GM23338 (cell line): Measurements from ENCODE around the gene FRK. TPM values are rescaled to one million over a fixed set of nuclear protein-coding genes. Genes with fewer than 3 reads are reported as not detected.

ENCODE experiments used
- ATAC-seq: fragments of 200-7000 bp; cut with Tn5 transposase; 3 replicates; pipeline ENCODE4 v1.9.1; 2020
- DNase-seq: peaks from one replicate; pipeline ENCODE4 v3.0.0-alpha.2; 2015; ENCODE audit warnings: low spot score
- H2AFZ ChIP-seq: fragments of 200-600 bp; sonication (generic); 2 replicates; pipeline ENCODE4 v1.8.0; 2016; ENCODE audit warnings: antibody characterized with exemption, mild to moderate bottlenecking, moderate library complexity
- H3F3A ChIP-seq: fragments of 200-600 bp; sonication (generic); replicated peaks from 2 replicates; pipeline ENCODE4 v1.8.0; 2017; ENCODE audit warnings: antibody characterized with exemption, mixed run types, low read depth
- H3K27ac ChIP-seq: fragments of 200-600 bp; sonication (generic); 2 replicates; pipeline ENCODE4 v1.6.1; 2016; ENCODE audit warnings: low read depth
- H3K27me3 ChIP-seq: fragments of 200-600 bp; sonication (generic); 2 replicates; pipeline ENCODE4 v1.8.0; 2016; ENCODE audit warnings: mild to moderate bottlenecking, mixed run types, moderate library complexity; ENCODE audit not compliant: insufficient read depth
- H3K36me3 ChIP-seq: fragments of 200-600 bp; sonication (generic); 2 replicates; pipeline ENCODE4 v1.8.0; 2016; ENCODE audit warnings: mild to moderate bottlenecking; ENCODE audit not compliant: insufficient read depth
- H3K4me1 ChIP-seq: fragments of 200-600 bp; sonication (generic); 2 replicates; pipeline ENCODE4 v1.8.0; 2016; ENCODE audit warnings: mild to moderate bottlenecking, moderate library complexity; ENCODE audit not compliant: insufficient read depth
- H3K4me2 ChIP-seq: fragments of 200-600 bp; sonication (generic); 2 replicates; pipeline ENCODE4 v1.7.1; 2017; ENCODE audit warnings: mixed run types
- H3K4me3 ChIP-seq: fragments of 200-600 bp; sonication (generic); 2 replicates; pipeline ENCODE4 v1.6.1; 2016; ENCODE audit warnings: mixed run types
- H3K79me2 ChIP-seq: fragments of 200-600 bp; sonication (generic); replicated peaks from 2 replicates; pipeline ENCODE4 v1.8.0; 2017; ENCODE audit warnings: mild to moderate bottlenecking; ENCODE audit not compliant: insufficient read depth
- H3K9me2 ChIP-seq: fragments of 200-600 bp; sonication (generic); 2 replicates; pipeline ENCODE4 v1.8.0; 2017; ENCODE audit not compliant: insufficient read depth
- H4K20me1 ChIP-seq: fragments of 200-600 bp; sonication (generic); replicated peaks from 2 replicates; pipeline ENCODE4 v1.8.0; 2017; ENCODE audit warnings: mild to moderate bottlenecking; ENCODE audit not compliant: insufficient read depth
- H3K27ac Mint-ChIP-seq: 2 replicates; pipeline ENCODE4 v1.8.0; 2020; ENCODE audit warnings: inconsistent platforms, mild to moderate bottlenecking, moderate library complexity, mixed read lengths
- H3K27me3 Mint-ChIP-seq: 3 replicates; pipeline ENCODE4 v1.8.0; 2022; ENCODE audit warnings: low read depth, mild to moderate bottlenecking, moderate library complexity, mixed read lengths, inconsistent platforms; ENCODE audit not compliant: insufficient read depth, poor library complexity
- H3K36me3 Mint-ChIP-seq: 3 replicates; pipeline ENCODE4 v1.8.0; 2021; ENCODE audit warnings: low read depth, mild to moderate bottlenecking, inconsistent platforms, moderate library complexity, mixed read lengths
- H3K4me1 Mint-ChIP-seq: 3 replicates; pipeline ENCODE4 v1.8.0; 2020; ENCODE audit warnings: mild to moderate bottlenecking, inconsistent platforms, mixed read lengths
- H3K4me3 Mint-ChIP-seq: 3 replicates; pipeline ENCODE4 v1.8.0; 2021; ENCODE audit warnings: moderate library complexity, mild to moderate bottlenecking, inconsistent platforms, mixed read lengths
- H3K9me3 Mint-ChIP-seq: 3 replicates; pipeline ENCODE4 v1.8.0; 2020; ENCODE audit warnings: moderate library complexity, mild to moderate bottlenecking, inconsistent platforms, mixed read lengths
- CREB1 ChIP-seq: fragments of 250-450 bp; sonication (Bioruptor Pico); IDR thresholded peaks from 2 replicates; pipeline ENCODE4 v1.5.0; 2020; ENCODE audit warnings: low read depth, mild to moderate bottlenecking, moderate library complexity
- EZH2 ChIP-seq: fragments of 200-600 bp; sonication (generic); IDR thresholded peaks from one replicate; pipeline ENCODE4 v1.8.0; 2017; ENCODE audit warnings: antibody characterized with exemption, mild to moderate bottlenecking, low read depth; ENCODE audit not compliant: unreplicated experiment
- EZH2phosphoT487 ChIP-seq: fragments of 200-600 bp; sonication (generic); IDR thresholded peaks from one replicate; pipeline ENCODE4 v1.8.1; 2018; ENCODE audit warnings: antibody characterized with exemption; ENCODE audit not compliant: unreplicated experiment
- JUNB ChIP-seq: IDR thresholded peaks from one replicate; pipeline ENCODE4 v1.6.1; 2016; ENCODE audit warnings: antibody characterized with exemption; ENCODE audit not compliant: unreplicated experiment
- NANOG ChIP-seq: IDR thresholded peaks from 2 replicates; pipeline ENCODE4 v1.6.1; 2016; ENCODE audit warnings: antibody characterized with exemption, borderline replicate concordance
- POLR2AphosphoS5 ChIP-seq: IDR thresholded peaks from 2 replicates; pipeline ENCODE4 v1.6.1; 2016; ENCODE audit warnings: antibody characterized with exemption, low read depth
- STAT1 ChIP-seq: IDR thresholded peaks from one replicate; pipeline ENCODE4 v1.6.1; 2016; ENCODE audit warnings: antibody characterized with exemption; ENCODE audit not compliant: unreplicated experiment
- ZNF114 ChIP-seq: fragments of 250-450 bp; sonication (Bioruptor Pico); IDR thresholded peaks from 2 replicates; pipeline ENCODE4 v1.5.0; 2020; ENCODE audit warnings: mild to moderate bottlenecking, moderate library complexity
- polyA plus RNA-seq: library from polyadenylated mRNA; unstranded; fragments of >200 nt; fragmentation: Nextera tagmentation; extraction: Ambion mirVana; gene quantifications from 2 replicates; pipeline ENCODE4 v1.2.1, GENCODE V29; 2016
- total RNA-seq: library from RNA; depleted of rRNA; stranded (reverse); fragments of >200 nt; shearing (Covaris generic); gene quantifications from 2 replicates; pipeline ENCODE4 v1.2.3, GENCODE V29; 2014
- TF ChIP-seq, protein P1 (sequence below): fragments of 250-450 bp; sonication (Bioruptor Pico); IDR thresholded peaks from 2 replicates; pipeline ENCODE4 v1.5.0; 2020; ENCODE audit warnings: mild to moderate bottlenecking, moderate library complexity
- TF ChIP-seq, protein P2 (sequence below), 2 experiments: fragments of 200-600 bp in 1 of 2; sonication (generic) in 1 of 2; conservative IDR thresholded peaks; 2 replicates each; pipeline versions ENCODE4 v1.5.1 to v1.6.1; 2016 to 2017; ENCODE audit warnings: antibody characterized with exemption in 2 of 2, low read depth in 2 of 2, mild to moderate bottlenecking in 2 of 2, moderate library complexity in 1 of 2
- TF ChIP-seq, protein P3 (sequence below): IDR thresholded peaks from 2 replicates; pipeline ENCODE4 v1.6.1; 2016; ENCODE audit warnings: antibody characterized with exemption

Gene FRK
- total and polyA plus RNA-seq, 2 experiments from 2014 or later, result 0.06 to 0.24 TPM

DNA sequence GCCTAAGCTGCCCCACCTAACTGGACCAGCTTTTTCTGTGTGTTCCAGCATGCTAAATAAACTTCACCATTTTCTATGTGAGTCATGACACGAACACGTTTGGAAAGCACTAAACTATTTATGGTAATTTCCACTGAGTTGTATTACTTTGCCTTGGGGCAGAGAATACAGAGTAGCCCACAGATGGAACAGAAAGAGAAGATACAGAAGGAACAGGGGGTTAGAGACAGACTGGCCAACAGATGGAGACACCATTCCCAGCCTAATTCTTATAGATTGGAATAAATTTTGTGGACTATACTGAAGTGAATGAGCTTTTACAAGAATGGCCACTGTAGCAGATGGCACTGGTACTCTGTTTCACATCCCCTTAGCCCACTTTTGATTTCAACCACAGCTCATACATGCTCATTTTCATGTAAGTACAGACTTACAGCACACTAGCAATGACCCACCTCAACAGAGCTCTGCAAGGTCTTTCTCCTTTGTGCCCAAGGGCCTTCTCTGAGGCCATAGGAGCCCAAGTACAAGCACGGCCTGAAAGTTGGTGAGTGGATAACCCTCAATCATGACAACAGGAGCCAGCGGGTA lies 26.8 kb upstream of the FRK start:
- H3K4me3 Mint-ChIP-seq, result no peak overlapping the region
- ATAC-seq (no peak), DNase-seq (no peak)
- H3K9me2 ChIP-seq, result no peaks in the 10 kb centered on the region
- H3F3A ChIP-seq, result no peaks in the 10 kb centered on the region
- no peak overlapping the region for H3K4me3 ChIP-seq
- TF ChIP-seq NANOG (no peak), CREB1 (no peak), EZH2phosphoT487 (no peak), EZH2 (no peak), POLR2AphosphoS5 (no peak)
- TF ChIP-seq, protein P1, sequence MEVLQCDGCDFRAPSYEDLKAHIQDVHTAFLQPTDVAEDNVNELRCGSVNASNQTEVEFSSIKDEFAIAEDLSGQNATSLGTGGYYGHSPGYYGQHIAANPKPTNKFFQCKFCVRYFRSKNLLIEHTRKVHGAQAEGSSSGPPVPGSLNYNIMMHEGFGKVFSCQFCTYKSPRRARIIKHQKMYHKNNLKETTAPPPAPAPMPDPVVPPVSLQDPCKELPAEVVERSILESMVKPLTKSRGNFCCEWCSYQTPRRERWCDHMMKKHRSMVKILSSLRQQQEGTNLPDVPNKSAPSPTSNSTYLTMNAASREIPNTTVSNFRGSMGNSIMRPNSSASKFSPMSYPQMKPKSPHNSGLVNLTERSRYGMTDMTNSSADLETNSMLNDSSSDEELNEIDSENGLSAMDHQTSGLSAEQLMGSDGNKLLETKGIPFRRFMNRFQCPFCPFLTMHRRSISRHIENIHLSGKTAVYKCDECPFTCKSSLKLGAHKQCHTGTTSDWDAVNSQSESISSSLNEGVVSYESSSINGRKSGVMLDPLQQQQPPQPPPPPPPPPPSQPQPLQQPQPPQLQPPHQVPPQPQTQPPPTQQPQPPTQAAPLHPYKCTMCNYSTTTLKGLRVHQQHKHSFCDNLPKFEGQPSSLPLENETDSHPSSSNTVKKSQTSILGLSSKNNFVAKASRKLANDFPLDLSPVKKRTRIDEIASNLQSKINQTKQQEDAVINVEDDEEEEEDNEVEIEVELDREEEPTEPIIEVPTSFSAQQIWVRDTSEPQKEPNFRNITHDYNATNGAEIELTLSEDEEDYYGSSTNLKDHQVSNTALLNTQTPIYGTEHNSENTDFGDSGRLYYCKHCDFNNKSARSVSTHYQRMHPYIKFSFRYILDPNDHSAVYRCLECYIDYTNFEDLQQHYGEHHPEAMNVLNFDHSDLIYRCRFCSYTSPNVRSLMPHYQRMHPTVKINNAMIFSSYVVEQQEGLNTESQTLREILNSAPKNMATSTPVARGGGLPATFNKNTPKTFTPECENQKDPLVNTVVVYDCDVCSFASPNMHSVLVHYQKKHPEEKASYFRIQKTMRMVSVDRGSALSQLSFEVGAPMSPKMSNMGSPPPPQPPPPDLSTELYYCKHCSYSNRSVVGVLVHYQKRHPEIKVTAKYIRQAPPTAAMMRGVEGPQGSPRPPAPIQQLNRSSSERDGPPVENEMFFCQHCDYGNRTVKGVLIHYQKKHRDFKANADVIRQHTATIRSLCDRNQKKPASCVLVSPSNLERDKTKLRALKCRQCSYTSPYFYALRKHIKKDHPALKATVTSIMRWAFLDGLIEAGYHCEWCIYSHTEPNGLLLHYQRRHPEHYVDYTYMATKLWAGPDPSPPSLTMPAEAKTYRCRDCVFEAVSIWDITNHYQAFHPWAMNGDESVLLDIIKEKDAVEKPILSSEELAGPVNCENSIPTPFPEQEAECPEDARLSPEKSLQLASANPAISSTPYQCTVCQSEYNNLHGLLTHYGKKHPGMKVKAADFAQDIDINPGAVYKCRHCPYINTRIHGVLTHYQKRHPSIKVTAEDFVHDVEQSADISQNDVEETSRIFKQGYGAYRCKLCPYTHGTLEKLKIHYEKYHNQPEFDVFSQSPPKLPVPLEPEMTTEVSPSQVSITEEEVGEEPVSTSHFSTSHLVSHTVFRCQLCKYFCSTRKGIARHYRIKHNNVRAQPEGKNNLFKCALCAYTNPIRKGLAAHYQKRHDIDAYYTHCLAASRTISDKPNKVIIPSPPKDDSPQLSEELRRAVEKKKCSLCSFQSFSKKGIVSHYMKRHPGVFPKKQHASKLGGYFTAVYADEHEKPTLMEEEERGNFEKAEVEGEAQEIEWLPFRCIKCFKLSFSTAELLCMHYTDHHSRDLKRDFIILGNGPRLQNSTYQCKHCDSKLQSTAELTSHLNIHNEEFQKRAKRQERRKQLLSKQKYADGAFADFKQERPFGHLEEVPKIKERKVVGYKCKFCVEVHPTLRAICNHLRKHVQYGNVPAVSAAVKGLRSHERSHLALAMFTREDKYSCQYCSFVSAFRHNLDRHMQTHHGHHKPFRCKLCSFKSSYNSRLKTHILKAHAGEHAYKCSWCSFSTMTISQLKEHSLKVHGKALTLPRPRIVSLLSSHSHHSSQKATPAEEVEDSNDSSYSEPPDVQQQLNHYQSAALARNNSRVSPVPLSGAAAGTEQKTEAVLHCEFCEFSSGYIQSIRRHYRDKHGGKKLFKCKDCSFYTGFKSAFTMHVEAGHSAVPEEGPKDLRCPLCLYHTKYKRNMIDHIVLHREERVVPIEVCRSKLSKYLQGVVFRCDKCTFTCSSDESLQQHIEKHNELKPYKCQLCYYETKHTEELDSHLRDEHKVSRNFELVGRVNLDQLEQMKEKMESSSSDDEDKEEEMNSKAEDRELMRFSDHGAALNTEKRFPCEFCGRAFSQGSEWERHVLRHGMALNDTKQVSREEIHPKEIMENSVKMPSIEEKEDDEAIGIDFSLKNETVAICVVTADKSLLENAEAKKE, result no peak
- H3K27ac ChIP-seq, result no peak overlapping the region
- H3K4me2 ChIP-seq, result no peak overlapping the region
- no peak overlapping the region for H3K27ac Mint-ChIP-seq
- H3K79me2 ChIP-seq, result no peaks in the 10 kb centered on the region
- no peaks in the 10 kb centered on the region for H4K20me1 ChIP-seq
- no peaks in the 10 kb centered on the region; the same call in 2 of the 3 replicates for H3K9me3 Mint-ChIP-seq
- H3K27me3 Mint-ChIP-seq, result peaks cover 4% of the 10 kb centered on the region
- no peaks in the 10 kb centered on the region for H3K27me3 ChIP-seq
- peaks cover 2% of the 10 kb centered on the region; the same call in 2 of the 3 replicates for H3K36me3 Mint-ChIP-seq
- H3K4me1 Mint-ChIP-seq, result peaks cover 3% of the 10 kb centered on the region; the same call in 2 of the 3 replicates
- H3K4me1 ChIP-seq, result 0 out of 2 replicates have a peak, but pooled peaks cover 1% of the 10 kb centered on the region
- 0 out of 2 replicates have a peak overlapping the region, but pooled peaks have one; percentile 32 for H2AFZ ChIP-seq
- no peaks in the 10 kb centered on the region for H3K36me3 ChIP-seq

DNA sequence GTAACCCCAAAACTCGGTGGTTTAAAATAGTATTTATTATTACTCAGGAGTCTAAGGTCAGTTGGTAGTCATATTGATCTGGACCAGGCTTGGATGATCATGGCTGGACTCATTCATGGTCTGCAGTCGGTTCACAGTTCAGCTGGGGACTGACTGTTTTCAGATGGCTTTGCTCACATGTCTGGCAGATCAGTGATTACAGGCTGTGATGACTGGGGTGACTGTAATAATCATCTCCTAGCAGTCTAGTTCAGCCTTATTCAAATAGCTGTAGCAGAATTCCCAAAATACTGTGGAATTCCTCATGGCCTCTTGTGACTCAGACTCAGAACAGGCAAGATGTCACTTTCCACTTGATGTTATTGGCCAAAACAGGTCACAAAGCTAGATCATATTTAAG lies 23.6 kb upstream of the FRK start:
- no peak overlapping the region for H3K4me3 ChIP-seq
- no peak overlapping the region for H2AFZ ChIP-seq
- Mint-ChIP-seq H3K36me3 (no peaks in the 10 kb centered on the region), H3K4me1 (no peaks in the 10 kb centered on the region), H3K9me3 (no peaks in the 10 kb centered on the region), H3K27me3 (peaks cover under 1% of the 10 kb centered on the region), H3K4me3 (no peak overlapping the region), H3K27ac (no peak overlapping the region)
- no peaks in the 10 kb centered on the region for H3K9me2 ChIP-seq
- DNase-seq (no peak), ATAC-seq (no peak)
- H3K79me2 ChIP-seq, result no peaks in the 10 kb centered on the region
- no peaks in the 10 kb centered on the region for H3K36me3 ChIP-seq
- no peaks in the 10 kb centered on the region for H3F3A ChIP-seq
- no peaks in the 10 kb centered on the region for H4K20me1 ChIP-seq
- H3K4me1 ChIP-seq, result no peaks in the 10 kb centered on the region
- H3K4me2 ChIP-seq, result no peak overlapping the region
- H3K27ac ChIP-seq, result no peak overlapping the region
- no peaks in the 10 kb centered on the region for H3K27me3 ChIP-seq
- TF ChIP-seq, protein P2, sequence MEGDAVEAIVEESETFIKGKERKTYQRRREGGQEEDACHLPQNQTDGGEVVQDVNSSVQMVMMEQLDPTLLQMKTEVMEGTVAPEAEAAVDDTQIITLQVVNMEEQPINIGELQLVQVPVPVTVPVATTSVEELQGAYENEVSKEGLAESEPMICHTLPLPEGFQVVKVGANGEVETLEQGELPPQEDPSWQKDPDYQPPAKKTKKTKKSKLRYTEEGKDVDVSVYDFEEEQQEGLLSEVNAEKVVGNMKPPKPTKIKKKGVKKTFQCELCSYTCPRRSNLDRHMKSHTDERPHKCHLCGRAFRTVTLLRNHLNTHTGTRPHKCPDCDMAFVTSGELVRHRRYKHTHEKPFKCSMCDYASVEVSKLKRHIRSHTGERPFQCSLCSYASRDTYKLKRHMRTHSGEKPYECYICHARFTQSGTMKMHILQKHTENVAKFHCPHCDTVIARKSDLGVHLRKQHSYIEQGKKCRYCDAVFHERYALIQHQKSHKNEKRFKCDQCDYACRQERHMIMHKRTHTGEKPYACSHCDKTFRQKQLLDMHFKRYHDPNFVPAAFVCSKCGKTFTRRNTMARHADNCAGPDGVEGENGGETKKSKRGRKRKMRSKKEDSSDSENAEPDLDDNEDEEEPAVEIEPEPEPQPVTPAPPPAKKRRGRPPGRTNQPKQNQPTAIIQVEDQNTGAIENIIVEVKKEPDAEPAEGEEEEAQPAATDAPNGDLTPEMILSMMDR (conservative IDR thresholded peaks at IDR 0.05; ENCODE audit: low read depth in 2 of 2), result no peak
- no peak for TF ChIP-seq STAT1
- no peak for TF ChIP-seq CREB1
- no peak for TF ChIP-seq JUNB
- TF ChIP-seq EZH2, result no peak
- TF ChIP-seq, protein P3, sequence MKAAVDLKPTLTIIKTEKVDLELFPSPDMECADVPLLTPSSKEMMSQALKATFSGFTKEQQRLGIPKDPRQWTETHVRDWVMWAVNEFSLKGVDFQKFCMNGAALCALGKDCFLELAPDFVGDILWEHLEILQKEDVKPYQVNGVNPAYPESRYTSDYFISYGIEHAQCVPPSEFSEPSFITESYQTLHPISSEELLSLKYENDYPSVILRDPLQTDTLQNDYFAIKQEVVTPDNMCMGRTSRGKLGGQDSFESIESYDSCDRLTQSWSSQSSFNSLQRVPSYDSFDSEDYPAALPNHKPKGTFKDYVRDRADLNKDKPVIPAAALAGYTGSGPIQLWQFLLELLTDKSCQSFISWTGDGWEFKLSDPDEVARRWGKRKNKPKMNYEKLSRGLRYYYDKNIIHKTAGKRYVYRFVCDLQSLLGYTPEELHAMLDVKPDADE, result no peak
- no peak for TF ChIP-seq EZH2phosphoT487
- no peak for TF ChIP-seq ZNF114 (CRISPR knock-in tag)
